ENCODE data around the gene RNF6.
"Not testable (repeated sequence)": the region's sequence is repeated elsewhere in the genome, so short reads cannot be mapped to it uniquely, and the experiment has no call there.

RNF6 gene

GRCh38 chr13:26221721-26222519, at the start of gene RNF6:
RNF6 (minus strand) TSS chr13:26222314; CDS start chr13:26219649, 2,665 bp downstream.
- DNase-seq (ENCODE audit: low read depth), result peak; percentile 70

- no peak for DNase-seq (ENCODE audit: low read depth)
Measured at GRCh38 chr13:26270707-26271106, 48.6 kb upstream of the RNF6 start.

GRCh38 chr13:26266311-26266710, 44.2 kb upstream of the RNF6 start:
- DNase-seq (ENCODE audit: low read depth), result no peak

- no peak for DNase-seq (ENCODE audit: low read depth)
Measured at GRCh38 chr13:26262156-26262555, 40.0 kb upstream of the RNF6 start.

GRCh38 chr13:26259634-26260033, 37.5 kb upstream of the RNF6 start:
- DNase-seq (ENCODE audit: low read depth), result no peak

- no peak for DNase-seq (ENCODE audit: low read depth)
Measured at GRCh38 chr13:26257049-26257448, 34.9 kb upstream of the RNF6 start.

GRCh38 chr13:26255691-26256277, 33.7 kb upstream of the RNF6 start:
- DNase-seq (ENCODE audit: low read depth), result no peak

GRCh38 chr13:26255115-26255514, 33.0 kb upstream of the RNF6 start:
- DNase-seq (ENCODE audit: low read depth), result no peak

GRCh38 chr13:26254583-26255111, 32.5 kb upstream of the RNF6 start:
- DNase-seq (ENCODE audit: low read depth), result peak; percentile 37

- peak; percentile 80 for DNase-seq (ENCODE audit: low read depth)
Measured at GRCh38 chr13:26253787-26254582, 31.9 kb upstream of the RNF6 start, which contains the start of gene CDK8. CDK8 (plus strand) TSS chr13:26254129; CDS start chr13:26254642, 513 bp downstream.

- no peak for DNase-seq (ENCODE audit: low read depth)
Measured at GRCh38 chr13:26253262-26253786, 31.2 kb upstream of the RNF6 start.

- DNase-seq (ENCODE audit: low read depth), result not testable (repeated sequence)
Measured at GRCh38 chr13:26252006-26252405, 29.9 kb upstream of the RNF6 start.

GRCh38 chr13:26249551-26249950, 27.4 kb upstream of the RNF6 start:
- DNase-seq (ENCODE audit: low read depth), result no peak

- DNase-seq (ENCODE audit: low read depth), result no peak
Measured at GRCh38 chr13:26247608-26248007, 25.5 kb upstream of the RNF6 start.

GRCh38 chr13:26247011-26247410, 24.9 kb upstream of the RNF6 start:
- DNase-seq (ENCODE audit: low read depth), result no peak

GRCh38 chr13:26246154-26246553, 24.0 kb upstream of the RNF6 start:
- no peak for DNase-seq (ENCODE audit: low read depth)

- DNase-seq (ENCODE audit: low read depth), result no peak
Measured at GRCh38 chr13:26236296-26236695, 14.2 kb upstream of the RNF6 start.

- no peak for DNase-seq (ENCODE audit: low read depth)
Measured at GRCh38 chr13:26230703-26231102, 8.6 kb upstream of the RNF6 start.

GRCh38 chr13:26229080-26229615, 7.0 kb upstream of the RNF6 start:
- no peak for DNase-seq (ENCODE audit: low read depth)

- DNase-seq (ENCODE audit: low read depth), result no peak
Measured at GRCh38 chr13:26228096-26228495, 6.0 kb upstream of the RNF6 start.

- no peak for DNase-seq (ENCODE audit: low read depth)
Measured at GRCh38 chr13:26227166-26227971, 5.3 kb upstream of the RNF6 start.
